Spleen (tissue), 11 donors: Measurements from ENCODE around the gene RELL1. TPM values are rescaled to one million over a fixed set of nuclear protein-coding genes. Genes with fewer than 3 reads are reported as not detected.

Source experiments
- DNase-seq: peaks from one replicate; pipeline ENCODE4 v3.0.0-alpha.2; 2020
- H3K27ac ChIP-seq, 8 donors: fragments of 200-600 bp; sonication (generic) in 7 of 8; 1 replicate in 4 of 8; 2 replicates in 4 of 8; pipeline versions ENCODE4 v1.5.0 to v1.8.0; 2016 to 2021; ENCODE audit warnings: inconsistent platforms in 4 of 8, mild to moderate bottlenecking in 4 of 8, moderate library complexity in 1 of 8
- H3K27me3 ChIP-seq, 7 donors: fragments of 200-600 bp; sonication (generic) in 6 of 7; replicated peaks in 1 of 7; 1 replicate in 4 of 7; 2 replicates in 3 of 7; pipeline versions ENCODE4 v1.5.0 to v1.8.0; 2016 to 2021; ENCODE audit warnings: inconsistent platforms in 3 of 7, mild to moderate bottlenecking in 1 of 7
- H3K36me3 ChIP-seq, 6 donors: fragments of 200-600 bp; sonication (generic) in 5 of 6; 1 replicate in 4 of 6; 2 replicates in 2 of 6; pipeline versions ENCODE4 v1.5.0 to v1.8.0; 2016 to 2021; ENCODE audit warnings: inconsistent platforms in 2 of 6
- H3K4me1 ChIP-seq, 6 donors: fragments of 200-600 bp; sonication (generic) in 5 of 6; 1 replicate in 3 of 6; 2 replicates in 3 of 6; pipeline versions ENCODE4 v1.5.0 to v1.8.0; 2016 to 2021; ENCODE audit warnings: inconsistent platforms in 3 of 6
- H3K4me3 ChIP-seq, 8 donors: fragments of 200-600 bp; sonication (generic) in 7 of 8; 1 replicate in 4 of 8; 2 replicates in 4 of 8; pipeline versions ENCODE4 v1.5.0 to v1.8.0; 2016 to 2021; ENCODE audit warnings: inconsistent platforms in 4 of 8, mild to moderate bottlenecking in 4 of 8, moderate library complexity in 2 of 8
- H3K9me3 ChIP-seq, 8 donors: fragments of 200-600 bp; sonication (generic) in 7 of 8; 1 replicate in 4 of 8; 2 replicates in 4 of 8; pipeline versions ENCODE4 v1.5.0 to v1.8.0; 2016 to 2021; ENCODE audit warnings: inconsistent platforms in 4 of 8
- POLR2A ChIP-seq, 3 donors: fragments of 450-650 bp; IDR thresholded peaks; one replicate each; pipeline ENCODE4 v1.5.1; 2017; ENCODE audit warnings: antibody characterized with exemption in 3 of 3, mild to moderate bottlenecking in 1 of 3
- POLR2AphosphoS5 ChIP-seq, 3 donors: sonication (generic); formaldehyde crosslinking; IDR thresholded peaks; one replicate each; pipeline ENCODE4 v1.5.1; 2017; ENCODE audit warnings: antibody characterized with exemption in 3 of 3
- WGBS, 5 donors: extraction: QIAGEN DNeasy Blood & Tissue Kit in 3 of 5; methylation state at CpG; one replicate each; pipeline versions ENCODE4 v1.1.5 to v1.1.7; 2013 to 2018; 5-methylcytosine and 5-hydroxymethylcytosine counted together
- intact Hi-C: fragments of 100-400 bp; cut with DNase I; formaldehyde crosslinking; loops from one replicate; pipeline ENCODE4 v1.15.0; 2023; ENCODE audit warnings: low total_unique reads
- polyA plus RNA-seq, 3 donors: library from polyadenylated mRNA; stranded (reverse); fragments of 200-250 nt; gene quantifications; one replicate each; pipeline ENCODE4 v1.2.1, GENCODE V29; 2013
- total RNA-seq, 7 donors: library from RNA; depleted of rRNA in 3 of 7; stranded (reverse); fragments of >200 nt in 3 of 7; fragmentation: NEBNext Ultra II Directional in 4 of 7; extraction: Animal tissue kit (Norgen Biotek cat#: 25700) in 4 of 7; gene quantifications; one replicate each; pipeline versions ENCODE4 v1.1.0 to v1.2.1, GENCODE V29; 2016 to 2021
- TF ChIP-seq, protein P1 (sequence below), 11 experiments: fragments of 200-600 bp in 7 of 11; fragments of 450-650 bp in 4 of 11; sonication (generic) in 4 of 11; IDR thresholded peaks in 8 of 11; conservative IDR thresholded peaks in 3 of 11; 1 replicate in 7 of 11; 2 replicates in 4 of 11; pipeline versions ENCODE4 v1.4.0 to v1.8.0; 2016 to 2021; ENCODE audit warnings: antibody characterized with exemption in 11 of 11, inconsistent platforms in 4 of 11, mild to moderate bottlenecking in 1 of 11
- donor health status: healthy with polysubstance abuse.
- donor health status: DM: no; HTN: no; CAD: no; lungs with moderate emphysema.
- donor health status: DM: no; HTN: no; CAD: no.
- donor health status: Bipolar disorder and iron deficiency.
- donor health status: healthy.
- donor health status: DM: no; HTN: no; CAD: no.
- donor health status: DM: yes; HTN: yes; CAD: no.

Gene RELL1
- total and polyA plus RNA-seq, 10 donors = 0.59 to 70.4 (median 42.6) TPM

DNA sequence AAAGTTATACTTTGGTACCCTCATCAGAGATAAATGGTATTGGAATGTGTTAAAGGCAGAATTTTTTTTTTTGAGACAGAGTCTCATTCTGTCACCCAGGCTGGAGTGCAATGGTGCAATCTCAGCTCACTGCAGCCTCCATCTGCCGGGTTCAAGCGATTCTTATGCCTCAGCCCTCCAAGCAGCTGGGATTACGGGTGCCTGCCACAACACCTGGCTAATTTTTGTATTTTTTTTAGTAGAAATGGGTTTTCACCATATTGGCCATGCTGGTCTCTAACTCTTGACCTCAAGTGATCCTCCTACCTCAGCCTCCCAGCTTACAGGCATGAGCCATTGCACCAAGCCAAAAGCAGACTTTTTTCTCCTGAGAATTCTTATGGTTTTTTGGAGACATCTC, 11.4 kb upstream of the RELL1 start:
- intact Hi-C loops = no loop called here
- no peak overlapping the region for H3K27ac ChIP-seq
- H3K4me3 ChIP-seq = no peak overlapping the region
- H3K36me3 ChIP-seq = no peaks in the 10 kb centered on the region
- no peaks in the 10 kb centered on the region for H3K27me3 ChIP-seq
- no peak for DNase-seq
- TF ChIP-seq, protein P1, sequence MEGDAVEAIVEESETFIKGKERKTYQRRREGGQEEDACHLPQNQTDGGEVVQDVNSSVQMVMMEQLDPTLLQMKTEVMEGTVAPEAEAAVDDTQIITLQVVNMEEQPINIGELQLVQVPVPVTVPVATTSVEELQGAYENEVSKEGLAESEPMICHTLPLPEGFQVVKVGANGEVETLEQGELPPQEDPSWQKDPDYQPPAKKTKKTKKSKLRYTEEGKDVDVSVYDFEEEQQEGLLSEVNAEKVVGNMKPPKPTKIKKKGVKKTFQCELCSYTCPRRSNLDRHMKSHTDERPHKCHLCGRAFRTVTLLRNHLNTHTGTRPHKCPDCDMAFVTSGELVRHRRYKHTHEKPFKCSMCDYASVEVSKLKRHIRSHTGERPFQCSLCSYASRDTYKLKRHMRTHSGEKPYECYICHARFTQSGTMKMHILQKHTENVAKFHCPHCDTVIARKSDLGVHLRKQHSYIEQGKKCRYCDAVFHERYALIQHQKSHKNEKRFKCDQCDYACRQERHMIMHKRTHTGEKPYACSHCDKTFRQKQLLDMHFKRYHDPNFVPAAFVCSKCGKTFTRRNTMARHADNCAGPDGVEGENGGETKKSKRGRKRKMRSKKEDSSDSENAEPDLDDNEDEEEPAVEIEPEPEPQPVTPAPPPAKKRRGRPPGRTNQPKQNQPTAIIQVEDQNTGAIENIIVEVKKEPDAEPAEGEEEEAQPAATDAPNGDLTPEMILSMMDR (IDR thresholded peaks at IDR 0.05 in 8 of 11, conservative IDR thresholded peaks at IDR 0.05 in 3 of 11) = no peak
- WGBS, 5 donors = 92 to 98% (median 94%) methylated on average over 3 of the region's 3 CpGs
- peaks cover 0 to 9% (median 3%) of the 10 kb centered on the region in 8 donors for H3K9me3 ChIP-seq
- no peaks in the 10 kb centered on the region for H3K4me1 ChIP-seq

GRCh38 chr4:37693450-37694190, 7.4 kb upstream of the RELL1 start:
- TF ChIP-seq POLR2AphosphoS5 (IDR thresholded peaks at IDR 0.05) (no peak), POLR2A (IDR thresholded peaks at IDR 0.05) (no peak)
- TF ChIP-seq, protein P1 (IDR thresholded peaks at IDR 0.05 in 8 of 11, conservative IDR thresholded peaks at IDR 0.05 in 3 of 11) = no peak
- WGBS, 5 donors = 84 to 93% (median 88%) methylated on average over 5 of the region's 5 CpGs
- no peak for DNase-seq

DNA sequence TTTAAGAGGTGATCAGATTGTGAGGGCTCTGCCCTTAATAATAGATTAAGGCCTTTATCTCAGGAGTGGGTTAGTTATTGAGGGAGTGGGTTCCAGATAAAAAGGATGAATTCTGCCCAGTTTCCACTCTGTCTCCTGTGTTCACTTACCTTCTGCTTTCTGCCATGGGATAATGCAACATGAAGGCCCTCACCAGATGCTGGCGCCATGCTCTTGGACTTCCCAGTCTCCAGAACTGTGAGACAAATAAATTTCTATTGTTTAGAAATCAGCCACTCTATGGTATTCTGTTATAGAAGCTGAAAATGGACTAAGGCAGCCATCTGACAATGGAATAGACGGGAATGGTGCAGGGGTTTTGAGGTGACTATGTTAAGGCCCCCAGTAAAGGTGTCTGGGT, 6.9 kb upstream of the RELL1 start:
- no peak overlapping the region for H3K4me3 ChIP-seq
- no peaks in the 10 kb centered on the region for H3K27me3 ChIP-seq
- intact Hi-C loops = no loop called here
- no peaks in the 10 kb centered on the region for H3K36me3 ChIP-seq
- DNase-seq = no peak
- H3K27ac ChIP-seq = no peak overlapping the region
- TF ChIP-seq, protein P1 (IDR thresholded peaks at IDR 0.05 in 8 of 11, conservative IDR thresholded peaks at IDR 0.05 in 3 of 11) = no peak
- TF ChIP-seq POLR2AphosphoS5 (IDR thresholded peaks at IDR 0.05) = no peak
- no peak for TF ChIP-seq POLR2A (IDR thresholded peaks at IDR 0.05)
- peaks cover 0 to 9% (median 3%) of the 10 kb centered on the region in 8 donors for H3K9me3 ChIP-seq
- 88 to 95% (median 92%) methylated on average over 2 of the region's 2 CpGs for WGBS, 5 donors
- peaks cover 0 to 5% (median 0%) of the 10 kb centered on the region in 6 donors for H3K4me1 ChIP-seq

More at GRCh38 chr4:37693450-37694190, 7.4 kb upstream of the RELL1 start:
- H3K4me1 ChIP-seq = peaks cover 0 to 5% (median 0%) of the 10 kb centered on the region in 6 donors
- no peak overlapping the region for H3K4me3 ChIP-seq
- intact Hi-C loops = no loop called here
- H3K36me3 ChIP-seq = no peaks in the 10 kb centered on the region
- H3K9me3 ChIP-seq = peaks cover 0 to 9% (median 3%) of the 10 kb centered on the region in 8 donors
- H3K27ac ChIP-seq = no peak overlapping the region
- H3K27me3 ChIP-seq = no peaks in the 10 kb centered on the region

DNA sequence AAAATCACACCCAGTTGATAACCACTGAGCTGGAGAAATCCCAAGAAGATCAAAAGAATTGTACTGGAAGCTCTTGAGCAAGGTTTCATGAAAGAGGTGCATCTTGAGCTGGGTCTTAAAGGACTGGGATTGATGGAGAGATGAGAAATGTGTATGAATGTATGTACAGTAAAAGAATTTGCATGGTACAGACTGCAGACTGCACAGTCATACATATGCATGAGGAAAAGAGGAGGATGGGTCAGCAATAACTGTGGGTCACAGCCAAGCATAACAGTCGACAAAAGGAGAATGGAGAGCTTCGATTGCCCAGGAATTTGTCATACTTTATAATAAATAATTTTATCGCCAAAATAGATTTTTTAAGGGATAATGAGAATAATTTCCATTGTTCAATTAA, 4.8 kb upstream of the RELL1 start:
- Histone ChIP-seq H3K36me3 (no peaks in the 10 kb centered on the region), H3K27me3 (no peaks in the 10 kb centered on the region), H3K9me3 (peaks cover 0 to 9% (median 3%) of the 10 kb centered on the region in 8 donors), H3K4me1 (peaks cover 0 to 14% (median 8%) of the 10 kb centered on the region in 6 donors), H3K4me3 (no peak overlapping the region), H3K27ac (no peak overlapping the region)
- intact Hi-C loops = no loop called here
- TF ChIP-seq, protein P1 (IDR thresholded peaks at IDR 0.05 in 8 of 11, conservative IDR thresholded peaks at IDR 0.05 in 3 of 11) = no peak
- TF ChIP-seq POLR2AphosphoS5 (IDR thresholded peaks at IDR 0.05) (no peak), POLR2A (IDR thresholded peaks at IDR 0.05) (no peak)
- 90 to 98% (median 95%) methylated on average over 3 of the region's 3 CpGs for WGBS, 5 donors
- no peak for DNase-seq
